Measurements from ENCODE around the gene C1orf74.

The C1orf74 gene

GRCh38 chr1:209784265-209785169 lies at the start of gene C1orf74:
Gene C1orf74 (minus strand): TSS chr1:209784559. CDS start chr1:209783634, 925 bp downstream.
- DNase-seq: peak; percentile 98

GRCh38 chr1:209831615-209832014 lies 47.3 kb upstream of the C1orf74 start:
- no peak for DNase-seq

GRCh38 chr1:209830722-209831121 lies 46.4 kb upstream of the C1orf74 start:
- no peak for DNase-seq

- DNase-seq: no peak
Observed at GRCh38 chr1:209829716-209830115, 45.4 kb upstream of the C1orf74 start.

- DNase-seq: peak; percentile 97
Observed at GRCh38 chr1:209827384-209828262, 43.3 kb upstream of the C1orf74 start, which contains the start of gene UTP25. Gene UTP25 (plus strand): TSS chr1:209827972. CDS start chr1:209828064, 92 bp downstream.

- DNase-seq: no peak
Observed at GRCh38 chr1:209825591-209826434, 41.5 kb upstream of the C1orf74 start.

- DNase-seq: peak; percentile 81
Observed at GRCh38 chr1:209823143-209824041, 39.0 kb upstream of the C1orf74 start.

- DNase-seq: no peak
Observed at GRCh38 chr1:209822706-209823105, 38.3 kb upstream of the C1orf74 start.

- no peak for DNase-seq
Observed at GRCh38 chr1:209820986-209821385, 36.6 kb upstream of the C1orf74 start.

GRCh38 chr1:209819058-209819457 lies 34.7 kb upstream of the C1orf74 start:
- no peak for DNase-seq

- DNase-seq: no peak
Observed at GRCh38 chr1:209817691-209818090, 33.3 kb upstream of the C1orf74 start.

- DNase-seq: no peak
Observed at GRCh38 chr1:209816923-209817322, 32.6 kb upstream of the C1orf74 start.

- DNase-seq: no peak
Observed at GRCh38 chr1:209815931-209816341, 31.6 kb upstream of the C1orf74 start.

GRCh38 chr1:209815490-209815889 lies 31.1 kb upstream of the C1orf74 start:
- no peak for DNase-seq

- no peak for DNase-seq
Observed at GRCh38 chr1:209813902-209814301, 29.5 kb upstream of the C1orf74 start.

GRCh38 chr1:209810783-209811182 lies 26.4 kb upstream of the C1orf74 start:
- no peak for DNase-seq

GRCh38 chr1:209809611-209810010 lies 25.3 kb upstream of the C1orf74 start:
- DNase-seq: no peak

GRCh38 chr1:209808059-209808581 lies 23.8 kb upstream of the C1orf74 start:
- peak; percentile 87 for DNase-seq

GRCh38 chr1:209807509-209807908 lies 23.1 kb upstream of the C1orf74 start:
- no peak for DNase-seq

GRCh38 chr1:209805875-209806760 lies 21.8 kb upstream of the C1orf74 start, which contains the start of gene IRF6:
Gene IRF6 (minus strand): TSS chr1:209806142. CDS start chr1:209801413, 4,729 bp downstream.
- peak; percentile 88 for DNase-seq
